ENCODE data around the gene UQCC5.

The UQCC5 gene

GRCh38 chr3:52504977-52505376 lies 31.4 kb upstream of the UQCC5 start:
- DNase-seq = no peak

- DNase-seq = no peak
Measured at GRCh38 chr3:52506266-52506966, 30.0 kb upstream of the UQCC5 start.

- DNase-seq = no peak
Measured at GRCh38 chr3:52507359-52507758, 29.0 kb upstream of the UQCC5 start.

- no peak for DNase-seq
Measured at GRCh38 chr3:52509753-52510328, 26.6 kb upstream of the UQCC5 start.

GRCh38 chr3:52511509-52511908 lies 24.9 kb upstream of the UQCC5 start:
- DNase-seq = no peak

DNA sequence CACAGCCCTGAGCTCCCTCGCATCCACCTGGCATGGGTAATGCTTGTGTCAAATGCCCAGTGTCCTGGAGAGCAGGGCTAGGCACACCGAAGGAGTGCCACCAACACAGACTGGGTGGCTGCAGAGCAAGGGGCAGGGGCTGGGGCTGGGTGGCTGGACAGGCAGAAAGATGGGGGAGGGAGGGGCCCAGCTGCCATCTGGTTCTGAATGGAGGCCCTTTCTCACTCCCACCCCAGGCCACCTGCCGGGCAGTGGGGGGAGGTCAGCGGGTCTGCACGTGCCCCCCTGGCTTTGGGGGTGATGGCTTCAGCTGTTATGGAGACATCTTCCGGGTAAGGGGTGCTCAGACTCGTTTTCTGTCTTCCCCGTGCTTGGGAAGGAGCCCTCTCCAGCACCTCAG lies 24.3 kb upstream of the UQCC5 start:
- DNase-seq = no peak

DNA sequence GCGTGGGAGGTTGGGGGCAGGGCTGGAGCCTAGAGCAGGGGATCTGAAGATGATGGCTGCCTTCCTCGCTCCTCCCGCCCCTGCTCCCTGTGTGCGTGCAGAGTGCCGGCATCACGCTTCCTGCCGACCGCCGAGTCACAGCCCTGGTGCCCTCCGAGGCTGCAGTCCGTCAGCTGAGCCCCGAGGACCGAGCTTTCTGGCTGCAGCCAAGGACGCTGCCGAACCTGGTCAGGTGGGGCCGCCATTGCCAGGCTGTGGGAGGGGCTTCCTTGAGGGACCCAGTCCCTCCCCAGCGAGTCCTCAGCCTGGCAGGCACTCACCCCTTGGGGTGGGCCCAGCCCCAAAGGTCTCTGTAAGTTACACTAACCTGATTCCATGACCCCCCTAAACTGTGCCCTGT lies 23.7 kb upstream of the UQCC5 start:
- no peak for DNase-seq

- no peak for DNase-seq
Measured at GRCh38 chr3:52513281-52513680, 23.1 kb upstream of the UQCC5 start.

- no peak for DNase-seq
Measured at GRCh38 chr3:52514576-52514975, 21.8 kb upstream of the UQCC5 start.

- DNase-seq = no peak
Measured at GRCh38 chr3:52515192-52515591, 21.2 kb upstream of the UQCC5 start.

DNA sequence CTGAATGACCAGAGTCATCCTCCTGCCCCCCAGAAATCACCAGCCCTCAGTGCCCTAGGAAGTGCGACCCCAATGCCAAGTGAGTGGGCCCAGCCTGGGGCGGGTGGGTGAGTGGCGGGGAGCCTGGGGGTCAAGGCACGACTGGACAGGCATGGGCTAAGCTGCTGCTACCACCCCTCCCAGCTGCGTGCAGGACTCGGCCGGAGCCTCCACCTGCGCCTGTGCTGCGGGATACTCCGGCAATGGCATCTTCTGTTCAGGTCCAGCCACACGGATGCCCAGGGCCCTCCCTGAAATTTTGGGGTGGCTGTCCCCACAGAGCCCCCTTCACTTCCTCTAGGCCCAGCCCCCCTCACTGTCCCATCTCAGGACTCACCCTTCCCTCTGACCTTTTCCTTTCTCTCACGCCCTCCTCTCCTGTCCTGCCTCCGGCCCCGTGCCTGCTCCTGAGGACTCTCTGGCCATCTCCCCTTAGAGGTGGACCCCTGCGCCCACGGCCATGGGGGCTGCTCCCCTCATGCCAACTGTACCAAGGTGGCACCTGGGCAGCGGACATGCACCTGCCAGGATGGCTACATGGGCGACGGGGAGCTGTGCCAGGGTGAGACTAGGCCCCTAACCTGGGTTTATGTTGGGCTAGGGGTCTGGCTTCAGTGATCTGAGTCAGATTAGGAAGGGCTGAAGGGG lies 19.8 kb upstream of the UQCC5 start:
- DNase-seq = no peak

DNA sequence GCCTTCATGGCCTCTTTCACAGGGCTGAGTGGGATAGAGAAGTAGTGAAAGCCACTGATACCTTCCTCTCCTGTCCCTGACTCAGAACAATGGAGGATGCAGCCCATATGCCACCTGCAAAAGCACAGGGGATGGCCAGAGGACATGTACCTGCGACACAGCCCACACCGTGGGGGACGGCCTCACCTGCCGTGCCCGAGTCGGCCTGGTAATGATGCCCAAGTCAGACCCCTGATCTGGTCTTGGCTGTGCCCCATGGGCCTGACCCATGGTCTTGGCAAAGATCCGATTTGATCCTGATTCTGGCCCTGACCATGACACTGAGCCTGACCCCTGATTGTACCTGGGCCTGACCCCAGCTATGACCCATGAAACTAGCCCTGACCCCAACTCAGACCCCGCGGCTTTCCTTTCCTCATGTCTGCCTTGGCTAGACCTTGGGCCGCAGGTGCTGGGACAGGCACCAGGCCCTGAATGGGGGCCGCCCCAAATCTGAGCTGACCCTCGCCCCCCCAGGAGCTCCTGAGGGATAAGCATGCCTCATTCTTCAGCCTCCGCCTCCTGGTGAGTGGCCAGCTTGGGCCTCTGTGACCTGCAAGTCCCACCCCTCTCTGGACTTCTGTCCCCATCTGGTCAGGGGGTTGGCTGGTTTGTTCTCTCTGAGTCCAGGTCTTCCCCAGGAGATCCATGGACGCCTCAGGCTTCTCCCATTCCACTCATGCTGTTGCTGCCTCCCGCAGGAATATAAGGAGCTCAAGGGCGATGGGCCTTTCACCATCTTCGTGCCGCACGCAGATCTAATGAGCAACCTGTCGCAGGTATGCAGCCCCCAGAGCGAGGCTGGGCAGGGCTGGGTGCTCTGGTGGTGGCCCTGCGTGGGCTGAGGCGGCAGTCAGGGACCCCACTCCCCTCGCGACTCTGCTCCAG lies 18.3 kb upstream of the UQCC5 start:
- DNase-seq = no peak

DNA sequence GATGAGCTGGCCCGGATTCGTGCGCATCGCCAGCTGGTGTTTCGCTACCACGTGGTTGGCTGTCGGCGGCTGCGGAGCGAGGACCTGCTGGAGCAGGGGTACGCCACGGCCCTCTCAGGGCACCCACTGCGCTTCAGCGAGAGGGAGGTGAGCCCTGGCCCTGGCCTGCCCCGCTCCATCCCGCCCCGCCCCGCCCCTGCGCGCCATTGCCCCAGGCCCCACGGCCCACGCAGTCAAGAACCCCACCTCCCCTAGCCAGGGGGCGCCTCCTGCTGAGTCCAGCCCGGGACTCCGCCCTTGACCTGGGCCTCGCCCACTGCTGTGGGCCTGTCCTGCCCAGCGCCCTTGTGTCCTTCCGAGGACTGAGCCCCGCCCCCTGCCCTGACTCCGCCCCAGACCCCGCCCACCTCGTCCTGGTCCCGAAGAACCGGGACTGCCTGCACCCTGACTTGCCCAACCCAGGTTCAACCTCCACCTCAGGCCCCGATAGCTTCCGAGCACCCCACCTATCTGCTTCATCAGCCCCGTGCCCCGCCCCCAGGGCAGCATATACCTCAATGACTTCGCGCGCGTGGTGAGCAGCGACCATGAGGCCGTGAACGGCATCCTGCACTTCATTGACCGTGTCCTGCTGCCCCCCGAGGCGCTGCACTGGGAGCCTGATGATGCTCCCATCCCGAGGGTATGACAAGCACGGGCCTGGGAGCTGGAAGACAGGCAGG lies 17.5 kb upstream of the UQCC5 start:
- no peak for DNase-seq

DNA sequence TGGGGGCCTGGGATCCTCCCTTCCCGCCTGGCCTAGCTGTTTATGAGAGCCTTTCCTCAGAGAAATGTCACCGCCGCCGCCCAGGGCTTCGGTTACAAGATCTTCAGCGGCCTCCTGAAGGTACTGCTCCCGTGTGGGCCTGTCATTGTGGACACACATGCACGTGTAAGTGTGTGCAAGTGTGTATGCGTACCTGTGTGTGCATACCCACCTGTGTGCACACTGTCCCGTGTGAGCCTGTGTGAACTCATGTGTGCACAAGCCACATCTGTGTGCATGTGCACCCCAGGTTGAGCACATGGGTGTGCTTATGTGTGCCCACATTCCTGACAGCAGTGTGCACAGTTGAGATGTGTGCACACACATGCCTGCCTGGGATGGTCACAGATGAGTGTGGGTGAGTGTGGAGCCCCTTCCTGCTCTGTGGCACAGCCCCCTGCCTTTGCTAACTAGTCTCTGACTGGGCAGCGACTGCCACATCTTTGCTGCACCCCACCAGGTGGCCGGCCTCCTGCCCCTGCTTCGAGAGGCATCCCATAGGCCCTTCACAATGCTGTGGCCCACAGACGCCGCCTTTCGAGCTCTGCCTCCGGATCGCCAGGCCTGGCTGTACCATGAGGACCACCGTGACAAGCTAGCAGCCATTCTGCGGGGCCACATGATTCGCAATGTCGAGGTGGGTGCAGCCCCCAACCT lies 16.8 kb upstream of the UQCC5 start:
- no peak for DNase-seq

- no peak for DNase-seq
Measured at GRCh38 chr3:52520141-52520667, 16.2 kb upstream of the UQCC5 start.

DNA sequence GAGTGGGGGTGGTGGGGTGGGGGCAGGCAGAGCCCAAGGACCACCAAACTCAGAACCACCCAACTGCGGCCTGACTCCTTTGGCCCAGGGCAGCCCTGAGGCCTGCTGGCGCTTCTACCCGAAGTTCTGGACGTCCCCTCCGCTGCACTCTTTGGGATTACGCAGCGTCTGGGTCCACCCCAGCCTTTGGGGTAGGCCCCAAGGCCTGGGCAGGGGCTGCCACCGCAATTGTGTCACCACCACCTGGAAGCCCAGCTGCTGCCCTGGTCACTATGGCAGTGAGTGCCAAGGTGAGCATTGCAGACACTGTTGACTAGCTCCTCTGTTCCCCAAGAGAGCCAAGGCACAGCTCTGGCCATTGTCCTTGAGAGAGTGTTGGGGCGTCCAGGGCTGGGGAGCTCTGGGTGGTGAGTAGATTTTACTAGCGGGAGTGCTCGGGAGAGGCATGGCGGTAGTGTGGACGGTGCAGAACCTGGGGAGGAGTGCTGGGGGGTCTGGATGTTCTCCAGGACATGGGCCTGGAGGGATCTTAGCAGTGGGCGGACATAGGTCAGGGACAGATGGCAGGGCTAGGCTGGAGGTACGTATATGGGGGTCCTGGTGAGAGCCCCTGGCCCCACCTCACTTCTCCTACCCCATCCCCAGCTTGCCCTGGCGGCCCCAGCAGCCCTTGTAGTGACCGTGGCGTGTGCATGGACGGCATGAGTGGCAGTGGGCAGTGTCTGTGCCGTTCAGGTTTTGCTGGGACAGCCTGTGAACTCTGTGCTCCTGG lies 15.5 kb upstream of the UQCC5 start:
- no peak for DNase-seq

GRCh38 chr3:52521488-52521824 lies 14.9 kb upstream of the UQCC5 start:
- DNase-seq = no peak

GRCh38 chr3:52521881-52522650 lies 14.3 kb upstream of the UQCC5 start:
- no peak for DNase-seq

GRCh38 chr3:52522651-52523251 lies 13.7 kb upstream of the UQCC5 start:
- DNase-seq = no peak
